ENCODE data around the gene NCKIPSD.

The NCKIPSD gene

DNA sequence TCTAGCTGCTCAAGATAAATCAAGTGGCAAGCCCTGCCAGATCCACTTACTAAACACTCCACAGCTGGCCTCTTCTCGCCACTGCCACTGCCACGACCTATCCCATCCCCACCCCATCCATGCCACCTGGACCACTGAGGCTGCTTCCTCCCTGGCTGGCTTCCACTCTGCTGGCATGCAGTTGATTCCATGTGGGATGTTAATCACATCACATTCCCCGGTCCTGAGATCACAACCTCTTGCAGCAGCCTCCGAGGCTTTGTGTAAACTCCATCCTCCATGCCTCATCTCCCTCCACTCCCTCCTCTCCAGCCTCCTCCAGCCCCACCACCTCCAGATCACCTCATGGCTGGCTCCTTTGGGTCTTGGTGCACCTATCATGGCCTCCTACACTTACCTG lies 7.7 kb downstream of the NCKIPSD start:
- H3K4me3 ChIP-seq (ENCODE audit: low read depth, low read length), result no peak overlapping the region
- TF ChIP-seq, protein P1, sequence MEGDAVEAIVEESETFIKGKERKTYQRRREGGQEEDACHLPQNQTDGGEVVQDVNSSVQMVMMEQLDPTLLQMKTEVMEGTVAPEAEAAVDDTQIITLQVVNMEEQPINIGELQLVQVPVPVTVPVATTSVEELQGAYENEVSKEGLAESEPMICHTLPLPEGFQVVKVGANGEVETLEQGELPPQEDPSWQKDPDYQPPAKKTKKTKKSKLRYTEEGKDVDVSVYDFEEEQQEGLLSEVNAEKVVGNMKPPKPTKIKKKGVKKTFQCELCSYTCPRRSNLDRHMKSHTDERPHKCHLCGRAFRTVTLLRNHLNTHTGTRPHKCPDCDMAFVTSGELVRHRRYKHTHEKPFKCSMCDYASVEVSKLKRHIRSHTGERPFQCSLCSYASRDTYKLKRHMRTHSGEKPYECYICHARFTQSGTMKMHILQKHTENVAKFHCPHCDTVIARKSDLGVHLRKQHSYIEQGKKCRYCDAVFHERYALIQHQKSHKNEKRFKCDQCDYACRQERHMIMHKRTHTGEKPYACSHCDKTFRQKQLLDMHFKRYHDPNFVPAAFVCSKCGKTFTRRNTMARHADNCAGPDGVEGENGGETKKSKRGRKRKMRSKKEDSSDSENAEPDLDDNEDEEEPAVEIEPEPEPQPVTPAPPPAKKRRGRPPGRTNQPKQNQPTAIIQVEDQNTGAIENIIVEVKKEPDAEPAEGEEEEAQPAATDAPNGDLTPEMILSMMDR (IDR thresholded peaks at IDR 0.05; ENCODE audit: control insufficient read depth, extremely low read depth, insufficient read depth), result no peak
- DNase-seq (ENCODE audit: low read depth), result no peak

DNA sequence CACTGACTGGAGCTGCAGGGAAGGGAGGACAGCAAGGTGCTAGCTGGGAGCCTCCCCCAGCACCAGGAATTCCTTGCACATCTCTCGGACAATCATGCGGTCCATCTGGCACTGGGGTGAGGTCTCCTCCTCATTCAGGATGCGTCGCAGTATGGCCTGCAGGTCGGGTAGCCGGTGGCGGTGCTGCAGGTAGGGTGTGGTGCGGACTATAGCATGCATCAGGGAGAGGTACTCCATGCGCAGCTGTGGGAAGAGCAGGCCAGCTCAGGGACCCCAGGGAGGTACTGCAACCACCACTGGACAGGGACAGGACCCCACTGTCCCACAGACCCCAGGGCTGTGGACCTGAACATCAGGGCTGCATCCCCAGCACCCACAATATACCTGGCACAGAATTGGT lies 11.2 kb downstream of the NCKIPSD start:
- H3K4me3 ChIP-seq (ENCODE audit: low read depth, low read length), result no peak overlapping the region
- no peak for DNase-seq (ENCODE audit: low read depth)
- TF ChIP-seq, protein P1 (IDR thresholded peaks at IDR 0.05; ENCODE audit: control insufficient read depth, extremely low read depth, insufficient read depth), result no peak

DNA sequence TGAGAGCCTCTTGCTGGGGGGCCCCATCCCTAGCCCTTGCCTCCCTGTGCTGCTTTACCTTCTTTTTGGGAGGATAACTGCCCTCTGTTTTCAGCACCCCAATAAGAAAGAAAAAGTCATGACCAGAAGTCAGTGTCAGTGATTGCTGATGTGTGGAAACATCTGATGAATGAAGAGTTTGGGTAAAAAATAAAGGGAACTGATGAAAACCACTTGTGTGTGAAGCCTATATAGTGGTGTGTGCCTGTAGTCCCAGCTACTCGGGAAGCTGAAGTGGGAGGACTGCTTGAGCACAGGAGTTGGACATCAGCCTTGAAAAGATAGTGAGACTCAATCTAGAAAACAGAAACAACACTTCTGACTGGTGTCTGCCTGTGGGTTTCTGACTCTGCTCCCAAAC lies 13.2 kb downstream of the NCKIPSD start:
- no peak overlapping the region for H3K4me3 ChIP-seq (ENCODE audit: low read depth, low read length)
- TF ChIP-seq, protein P1 (IDR thresholded peaks at IDR 0.05; ENCODE audit: control insufficient read depth, extremely low read depth, insufficient read depth), result no peak

DNA sequence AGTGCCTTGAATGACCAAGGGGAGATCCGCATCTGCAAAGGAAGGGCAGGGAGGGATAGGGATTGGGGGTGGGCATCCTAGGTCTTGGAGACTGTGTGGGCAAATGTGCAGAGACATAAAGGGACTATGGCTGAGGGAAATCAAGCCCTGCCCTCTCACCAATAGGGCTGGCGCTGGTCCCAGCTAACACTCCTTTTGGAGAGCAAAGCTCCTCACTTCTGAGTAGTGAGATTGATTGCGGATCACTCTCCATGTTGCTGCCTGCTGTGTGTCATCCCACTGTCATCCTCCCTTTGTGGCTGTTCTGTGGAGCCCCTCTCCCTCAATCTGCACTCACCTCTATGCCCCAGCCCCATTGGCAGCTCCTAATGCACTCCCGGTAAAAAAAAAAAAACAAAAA lies 20.8 kb downstream of the NCKIPSD start:
- no peak overlapping the region for H3K4me3 ChIP-seq (ENCODE audit: low read depth, low read length)
- TF ChIP-seq, protein P1 (IDR thresholded peaks at IDR 0.05; ENCODE audit: control insufficient read depth, extremely low read depth, insufficient read depth), result no peak
- no peak for DNase-seq (ENCODE audit: low read depth)

More for the DNA sequence above, 13.2 kb downstream of the NCKIPSD start:
- no peak for DNase-seq (ENCODE audit: low read depth)

DNA sequence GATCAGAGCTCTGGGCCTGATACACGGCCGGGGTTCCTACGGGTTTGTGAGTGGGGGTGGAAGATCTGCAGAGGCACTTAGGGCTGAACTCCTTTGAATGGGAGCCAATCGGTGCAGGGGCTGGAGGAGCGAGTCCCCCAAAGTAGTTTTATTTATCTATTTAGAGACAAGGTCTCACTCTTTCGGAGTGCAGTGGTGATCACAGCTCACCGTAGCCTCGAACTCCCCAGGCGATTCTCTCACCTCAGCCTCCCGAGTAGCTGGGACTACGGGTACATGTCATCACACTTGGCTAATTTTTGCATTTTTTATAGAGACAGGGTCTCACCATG lies 21.4 kb downstream of the NCKIPSD start:
- TF ChIP-seq, protein P1 (IDR thresholded peaks at IDR 0.05; ENCODE audit: control insufficient read depth, extremely low read depth, insufficient read depth), result no peak
- H3K4me3 ChIP-seq (ENCODE audit: low read depth, low read length), result peak overlapping the region; percentile 70

DNA sequence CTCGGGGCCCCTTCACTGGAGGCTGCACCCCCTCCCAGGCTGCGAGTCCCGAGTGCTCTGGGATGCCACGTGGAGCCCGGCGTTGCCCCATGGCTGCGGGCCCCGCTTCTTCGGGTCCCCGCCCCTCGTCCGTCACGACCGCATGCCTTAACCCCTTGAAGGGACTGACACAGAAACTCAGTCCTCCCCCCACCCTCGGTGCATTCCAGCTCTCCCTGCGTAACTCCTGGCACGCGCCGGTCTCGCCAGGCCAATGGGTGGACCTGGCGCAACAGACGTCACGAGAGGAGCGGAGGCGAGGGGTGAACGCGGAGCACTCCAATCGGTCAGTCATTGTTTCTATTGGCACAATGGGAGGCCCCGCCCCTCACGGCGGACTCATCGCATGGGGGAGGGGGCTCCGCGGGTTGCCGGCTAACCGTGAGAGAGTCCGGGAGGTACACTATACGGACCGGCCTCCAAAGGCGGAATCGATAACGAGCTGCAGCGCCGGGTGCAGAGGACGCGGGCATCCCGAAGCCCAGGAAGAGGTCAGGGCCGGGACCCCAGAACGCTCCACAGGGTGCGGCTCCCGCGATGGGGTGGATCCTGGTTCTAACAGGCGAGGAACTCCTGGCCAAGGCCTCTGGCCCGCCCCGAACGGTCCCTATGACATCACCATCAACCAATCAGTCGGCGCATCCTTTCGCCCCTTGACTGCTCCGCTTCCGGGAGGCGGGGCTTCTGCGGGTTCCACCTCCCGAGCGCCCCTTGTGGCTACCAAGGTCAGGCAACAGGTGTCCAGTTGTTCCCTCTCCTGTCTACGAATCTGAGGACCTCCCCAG lies 22.0 kb downstream of the NCKIPSD start:
- peak overlapping the region; percentile 70 for H3K4me3 ChIP-seq (ENCODE audit: low read depth, low read length)
- TF ChIP-seq, protein P1 (IDR thresholded peaks at IDR 0.05; ENCODE audit: control insufficient read depth, extremely low read depth, insufficient read depth), result peak; percentile 74
- DNase-seq (ENCODE audit: low read depth), result peak; percentile 99

More for the DNA sequence above, 21.4 kb downstream of the NCKIPSD start:
- DNase-seq (ENCODE audit: low read depth), result no peak
